Gastrocnemius medialis (tissue), 4 donors: ENCODE measurements around the gene RNF182. TPM values are rescaled to one million over a fixed set of nuclear protein-coding genes. Genes with fewer than 3 reads are reported as not detected.

Source experiments
- ATAC-seq, 2 donors: fragments of 150-250 bp; one replicate each; pipeline ENCODE4 v1.9.1; 2016
- DNase-seq, 2 donors: peaks; one replicate each; pipeline ENCODE4 v3.0.0-alpha.2; 2019
- H3K27ac ChIP-seq, 4 donors: fragments of 200-600 bp; sonication (generic); 1 replicate in 1 of 4; 2 replicates in 3 of 4; pipeline ENCODE4 v1.5.1; 2016 to 2018; ENCODE audit warnings: mild to moderate bottlenecking in 2 of 4, moderate library complexity in 1 of 4
- H3K27me3 ChIP-seq, 3 donors: fragments of 200-600 bp; sonication (generic) in 2 of 3; 1 replicate in 1 of 3; 2 replicates in 2 of 3; pipeline versions ENCODE4 v1.5.1 to v1.6.0; 2016 to 2019; ENCODE audit warnings: mild to moderate bottlenecking in 1 of 3, moderate library complexity in 1 of 3
- H3K36me3 ChIP-seq, 2 donors: fragments of 200-600 bp; sonication (generic) in 1 of 2; one replicate each; pipeline ENCODE4 v1.5.1; 2017 to 2018
- H3K4me1 ChIP-seq, 2 donors: fragments of 200-600 bp; sonication (generic) in 1 of 2; one replicate each; pipeline ENCODE4 v1.5.1; 2016 to 2017; ENCODE audit warnings: mild to moderate bottlenecking in 2 of 2
- H3K4me3 ChIP-seq, 4 donors: fragments of 200-600 bp; sonication (generic) in 3 of 4; 1 replicate in 1 of 4; 2 replicates in 3 of 4; pipeline ENCODE4 v1.5.1; 2016 to 2019; ENCODE audit warnings: mild to moderate bottlenecking in 2 of 4
- H3K9me3 ChIP-seq, 3 donors: fragments of 200-600 bp; sonication (generic) in 2 of 3; 1 replicate in 1 of 3; 2 replicates in 2 of 3; pipeline ENCODE4 v1.5.1; 2016 to 2019
- POLR2A ChIP-seq, 2 donors: fragments of 450-650 bp; IDR thresholded peaks; one replicate each; pipeline ENCODE4 v1.6.1; 2017; ENCODE audit warnings: antibody characterized with exemption in 2 of 2, mild to moderate bottlenecking in 2 of 2, moderate library complexity in 2 of 2
- in situ Hi-C, 4 donors: fragments of 200-750 bp; cut with MboI; loops; one replicate each; pipeline versions ENCODE4 v1.15.0 to v1.8.0; 2017; ENCODE audit warnings: low sequenced_read_pairs in 4 of 4
- intact Hi-C: fragments of 100-400 bp; cut with DNase I; formaldehyde crosslinking; loops from one replicate; pipeline ENCODE4 v1.15.1; 2023; ENCODE audit warnings: low total_unique reads
- total RNA-seq, 4 donors: library from RNA; depleted of rRNA; stranded (reverse); fragments of >200 nt; gene quantifications; one replicate each; pipeline versions ENCODE4 v1.1.0 to v1.2.3, GENCODE V29; 2016
- TF ChIP-seq, protein P1 (sequence below), 5 experiments: fragments of 450-650 bp in 3 of 5; fragments of 200-600 bp in 2 of 5; sonication (generic) in 2 of 5; IDR thresholded peaks in 4 of 5; conservative IDR thresholded peaks in 1 of 5; 1 replicate in 4 of 5; 2 replicates in 1 of 5; pipeline ENCODE4 v1.5.1; 2016 to 2019; ENCODE audit warnings: antibody characterized with exemption in 5 of 5, mild to moderate bottlenecking in 3 of 5, moderate library complexity in 3 of 5

RNF182 gene
- total RNA-seq, 4 donors from 2014 or later, result 0.10 TPM; not detected in 3

- H3K27me3 ChIP-seq, result peaks cover 0 to 15% (median 3%) of the 10 kb centered on the region in 3 donors
- H3K27ac ChIP-seq, result no peak overlapping the region
- H3K9me3 ChIP-seq, result no peaks in the 10 kb centered on the region
- H3K4me1 ChIP-seq, result no peaks in the 10 kb centered on the region
- DNase-seq, result no peak
- in situ Hi-C loops, result no loop called here
- TF ChIP-seq POLR2A (IDR thresholded peaks at IDR 0.05), result no peak
- TF ChIP-seq, protein P1, sequence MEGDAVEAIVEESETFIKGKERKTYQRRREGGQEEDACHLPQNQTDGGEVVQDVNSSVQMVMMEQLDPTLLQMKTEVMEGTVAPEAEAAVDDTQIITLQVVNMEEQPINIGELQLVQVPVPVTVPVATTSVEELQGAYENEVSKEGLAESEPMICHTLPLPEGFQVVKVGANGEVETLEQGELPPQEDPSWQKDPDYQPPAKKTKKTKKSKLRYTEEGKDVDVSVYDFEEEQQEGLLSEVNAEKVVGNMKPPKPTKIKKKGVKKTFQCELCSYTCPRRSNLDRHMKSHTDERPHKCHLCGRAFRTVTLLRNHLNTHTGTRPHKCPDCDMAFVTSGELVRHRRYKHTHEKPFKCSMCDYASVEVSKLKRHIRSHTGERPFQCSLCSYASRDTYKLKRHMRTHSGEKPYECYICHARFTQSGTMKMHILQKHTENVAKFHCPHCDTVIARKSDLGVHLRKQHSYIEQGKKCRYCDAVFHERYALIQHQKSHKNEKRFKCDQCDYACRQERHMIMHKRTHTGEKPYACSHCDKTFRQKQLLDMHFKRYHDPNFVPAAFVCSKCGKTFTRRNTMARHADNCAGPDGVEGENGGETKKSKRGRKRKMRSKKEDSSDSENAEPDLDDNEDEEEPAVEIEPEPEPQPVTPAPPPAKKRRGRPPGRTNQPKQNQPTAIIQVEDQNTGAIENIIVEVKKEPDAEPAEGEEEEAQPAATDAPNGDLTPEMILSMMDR (IDR thresholded peaks at IDR 0.05 in 4 of 5, conservative IDR thresholded peaks at IDR 0.05 in 1 of 5), result no peak
- H3K4me3 ChIP-seq, result no peak overlapping the region
- no peak for ATAC-seq
- intact Hi-C loops, result no loop called here
- no peaks in the 10 kb centered on the region for H3K36me3 ChIP-seq
These were observed 66.0 kb downstream of the RNF182 start for GRCh38 chr6:13990796-13991195.

GRCh38 chr6:13991393-13991792 lies 66.6 kb downstream of the RNF182 start:
- Histone ChIP-seq H3K4me1 (no peaks in the 10 kb centered on the region), H3K4me3 (no peak overlapping the region), H3K9me3 (no peaks in the 10 kb centered on the region), H3K27me3 (peaks cover 0 to 15% (median 3%) of the 10 kb centered on the region in 3 donors), H3K36me3 (no peaks in the 10 kb centered on the region), H3K27ac (no peak overlapping the region)
- no peak for DNase-seq
- intact Hi-C loops, result no loop called here
- ATAC-seq, result no peak
- in situ Hi-C loops, result no loop called here
- no peak for TF ChIP-seq POLR2A (IDR thresholded peaks at IDR 0.05)
- TF ChIP-seq, protein P1 (IDR thresholded peaks at IDR 0.05 in 4 of 5, conservative IDR thresholded peaks at IDR 0.05 in 1 of 5), result no peak

GRCh38 chr6:13992417-13993055 lies 67.8 kb downstream of the RNF182 start:
- H3K4me1 ChIP-seq, result no peaks in the 10 kb centered on the region
- H3K27me3 ChIP-seq, result peaks cover 0 to 15% (median 3%) of the 10 kb centered on the region in 3 donors
- no peak for DNase-seq
- H3K27ac ChIP-seq, result no peak overlapping the region
- TF ChIP-seq, protein P1 (IDR thresholded peaks at IDR 0.05 in 4 of 5, conservative IDR thresholded peaks at IDR 0.05 in 1 of 5), result no peak
- no peak for TF ChIP-seq POLR2A (IDR thresholded peaks at IDR 0.05)
- in situ Hi-C loops, result no loop called here
- intact Hi-C loops, result no loop called here
- no peak for ATAC-seq
- H3K9me3 ChIP-seq, result no peaks in the 10 kb centered on the region
- no peak overlapping the region for H3K4me3 ChIP-seq
- H3K36me3 ChIP-seq, result no peaks in the 10 kb centered on the region

DNA sequence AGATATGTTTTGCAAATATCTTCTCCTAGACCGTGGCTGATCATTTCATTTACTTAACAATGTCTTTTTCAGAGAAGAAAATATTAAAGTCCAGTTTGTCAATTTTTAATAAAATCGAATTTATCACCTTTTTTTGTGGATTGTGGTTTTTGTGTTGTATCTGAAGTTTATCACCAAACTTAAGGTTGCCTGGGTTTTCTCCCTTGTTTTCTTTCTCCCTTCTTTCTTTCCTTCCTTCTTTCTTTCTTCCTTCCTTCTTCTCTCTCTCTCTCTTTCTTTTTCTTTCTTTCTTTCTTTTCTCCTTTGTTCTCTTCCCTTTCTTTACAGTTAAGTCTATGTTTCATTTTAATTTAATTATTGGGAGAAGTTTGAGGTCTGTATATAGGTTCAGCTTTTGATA lies 68.7 kb downstream of the RNF182 start:
- Histone ChIP-seq H3K4me1 (no peaks in the 10 kb centered on the region), H3K27ac (no peak overlapping the region), H3K27me3 (peaks cover 0 to 15% (median 3%) of the 10 kb centered on the region in 3 donors), H3K9me3 (no peaks in the 10 kb centered on the region), H3K4me3 (no peak overlapping the region), H3K36me3 (no peaks in the 10 kb centered on the region)
- no peak for DNase-seq
- TF ChIP-seq, protein P1 (IDR thresholded peaks at IDR 0.05 in 4 of 5, conservative IDR thresholded peaks at IDR 0.05 in 1 of 5), result no peak
- TF ChIP-seq POLR2A (IDR thresholded peaks at IDR 0.05), result no peak
- intact Hi-C loops (no loop called here), in situ Hi-C loops (no loop called here)
- no peak for ATAC-seq

DNA sequence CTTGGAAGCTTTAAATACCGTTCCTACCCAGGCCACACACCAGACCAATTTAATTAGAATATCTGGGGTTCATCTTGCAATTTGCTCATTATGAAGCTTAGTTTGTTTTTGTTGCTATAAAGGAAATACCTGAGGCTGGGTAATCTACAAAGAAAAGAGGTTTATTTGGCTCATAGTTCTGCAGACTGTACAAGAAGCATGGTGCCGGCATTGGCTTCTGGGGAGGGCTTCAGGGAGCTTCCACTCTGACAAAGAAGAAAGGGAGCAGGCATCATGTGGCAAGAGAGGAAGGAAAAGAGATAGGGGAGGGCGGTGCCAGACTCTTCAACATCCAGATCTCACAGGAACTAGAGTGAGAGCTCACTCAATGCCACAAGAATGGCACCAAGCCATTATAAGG lies 73.6 kb downstream of the RNF182 start:
- DNase-seq (no peak), ATAC-seq (no peak)
- Histone ChIP-seq H3K36me3 (no peaks in the 10 kb centered on the region), H3K4me1 (no peaks in the 10 kb centered on the region), H3K4me3 (no peak overlapping the region), H3K9me3 (no peaks in the 10 kb centered on the region), H3K27me3 (peaks cover 0 to 3% (median 0%) of the 10 kb centered on the region in 3 donors), H3K27ac (no peak overlapping the region)
- TF ChIP-seq, protein P1 (IDR thresholded peaks at IDR 0.05 in 4 of 5, conservative IDR thresholded peaks at IDR 0.05 in 1 of 5), result no peak
- TF ChIP-seq POLR2A (IDR thresholded peaks at IDR 0.05), result no peak
- in situ Hi-C loops, result no loop called here
- intact Hi-C loops, result no loop called here
